ENCODE results near the gene CERK.
A peak's percentile ranks its signal among the peaks of the same experiment; 100 is the strongest.
"Not testable (repeated sequence)": the region's sequence is repeated elsewhere in the genome, so short reads cannot be mapped to it uniquely, and the experiment has no call there.

The CERK gene

DNA sequence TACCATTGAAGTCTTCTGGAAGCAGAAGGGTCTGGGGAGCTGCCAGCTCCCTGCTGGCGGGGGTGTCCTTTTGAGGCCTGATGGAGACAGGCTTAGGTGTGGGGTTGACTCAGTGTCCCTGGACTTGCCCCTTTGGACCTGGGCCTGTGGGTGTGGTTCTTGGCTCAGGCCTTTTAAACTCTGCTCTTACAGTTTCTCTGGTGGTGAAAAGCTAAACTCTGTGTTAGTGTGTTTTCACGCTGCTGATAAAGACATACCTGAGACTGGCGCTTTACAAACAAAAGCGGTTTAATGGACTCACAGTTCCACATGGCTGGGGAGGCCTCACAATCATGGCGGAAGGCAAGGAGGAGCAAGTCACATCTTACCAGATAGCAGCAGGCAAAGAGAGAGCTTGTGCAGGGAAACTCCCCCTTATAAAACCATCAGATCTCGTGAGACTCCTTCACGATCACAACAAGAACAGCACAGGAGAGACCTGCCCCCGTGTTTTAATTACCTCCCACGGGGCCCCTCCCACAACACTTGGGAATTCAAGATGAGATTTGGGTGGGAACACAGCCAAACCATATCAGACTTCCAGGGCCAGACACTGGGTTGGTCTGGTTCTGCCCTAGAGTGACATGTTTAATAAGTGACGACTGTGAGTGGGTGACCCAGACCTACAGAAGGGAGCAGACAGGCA lies 91.4 kb downstream of the CERK start:
- no peak for DNase-seq (ENCODE audit: low spot score)

DNA sequence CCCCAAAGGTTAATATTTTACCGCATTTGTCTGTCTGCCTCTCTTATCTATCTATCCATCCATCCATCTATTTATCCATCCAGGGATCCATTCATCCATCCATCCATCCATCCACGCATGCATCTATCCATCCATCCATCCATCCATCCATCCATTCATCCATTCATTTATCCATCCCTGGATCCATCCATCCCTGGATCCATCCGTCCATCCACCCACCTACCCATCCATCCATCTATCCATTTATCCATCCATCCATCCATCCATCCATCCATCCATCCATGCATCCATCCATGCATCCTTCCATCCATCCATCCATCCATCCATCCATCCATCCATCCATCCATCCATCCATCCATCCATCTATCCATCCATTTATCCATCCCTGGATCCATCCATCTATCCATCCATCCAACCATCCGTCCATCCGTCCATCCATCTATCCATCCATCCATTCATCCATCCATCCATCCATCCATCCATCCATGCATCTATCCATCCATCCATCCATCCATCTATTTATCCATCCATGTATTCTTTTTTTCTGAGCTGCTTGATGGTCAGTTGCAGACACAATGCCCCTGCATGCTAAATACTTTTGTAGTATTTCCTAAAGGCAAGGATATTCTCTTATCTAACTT lies 95.1 kb downstream of the CERK start:
- not testable (repeated sequence) for DNase-seq (ENCODE audit: low spot score)

DNA sequence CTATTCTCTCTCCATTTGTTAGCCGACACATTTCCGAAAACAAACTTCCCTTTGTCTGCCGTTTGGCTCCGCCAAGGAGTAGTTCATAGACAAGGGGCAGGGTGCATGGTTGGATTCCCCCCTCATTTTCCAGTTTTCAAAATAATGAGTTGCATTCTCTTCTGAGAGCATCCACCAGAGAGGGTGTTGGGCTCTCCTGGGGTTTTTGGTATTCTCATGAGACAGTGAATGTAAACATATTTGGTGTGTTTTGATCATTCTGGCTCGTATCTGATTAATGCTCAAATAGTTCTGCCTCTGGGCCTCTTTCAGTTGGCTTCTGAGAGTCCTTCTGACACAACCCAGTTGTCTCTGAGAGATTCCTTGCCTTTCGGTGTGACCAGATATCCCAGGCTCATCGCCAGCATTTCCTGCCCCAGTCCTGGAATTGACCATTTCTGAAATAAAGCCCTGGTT lies 96.2 kb downstream of the CERK start:
- no peak for DNase-seq (ENCODE audit: low spot score)

DNA sequence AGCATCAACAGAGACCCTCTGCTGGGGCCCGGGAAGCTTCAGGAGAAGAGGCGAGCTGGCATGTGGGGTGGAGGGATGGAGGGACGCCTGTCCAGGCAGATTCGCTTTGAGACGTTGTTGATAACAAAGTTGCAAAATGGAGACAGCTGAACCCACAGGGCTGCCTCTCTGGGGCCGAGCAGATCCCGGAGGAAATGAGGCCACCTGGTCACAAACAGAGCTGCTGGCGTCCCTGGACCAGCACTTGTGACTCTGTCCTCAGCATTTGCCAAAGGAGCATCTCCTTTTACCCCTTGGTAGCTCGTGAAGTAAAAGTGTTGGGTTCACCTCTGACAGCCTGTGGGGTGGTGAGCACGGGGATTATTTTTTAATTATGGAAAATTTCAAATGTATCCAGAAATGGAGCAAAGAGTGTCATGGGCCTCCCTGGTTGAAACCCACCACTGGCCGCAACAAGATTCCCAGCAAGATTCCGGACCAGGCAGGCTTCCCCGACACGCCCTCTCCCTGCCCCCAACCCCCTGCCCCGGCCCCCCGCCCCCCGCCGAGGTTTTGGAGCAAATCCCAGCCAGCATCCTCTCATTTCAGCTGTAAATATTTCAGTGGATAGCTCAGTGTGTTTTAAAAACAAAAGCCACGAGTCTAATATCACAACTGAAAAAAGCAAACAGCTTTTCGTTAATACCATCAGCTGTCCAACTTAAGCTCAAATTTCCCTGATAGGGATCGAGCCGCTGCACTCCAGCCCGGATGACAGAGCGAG lies 97.6 kb downstream of the CERK start:
- DNase-seq (ENCODE audit: low spot score) = no peak

DNA sequence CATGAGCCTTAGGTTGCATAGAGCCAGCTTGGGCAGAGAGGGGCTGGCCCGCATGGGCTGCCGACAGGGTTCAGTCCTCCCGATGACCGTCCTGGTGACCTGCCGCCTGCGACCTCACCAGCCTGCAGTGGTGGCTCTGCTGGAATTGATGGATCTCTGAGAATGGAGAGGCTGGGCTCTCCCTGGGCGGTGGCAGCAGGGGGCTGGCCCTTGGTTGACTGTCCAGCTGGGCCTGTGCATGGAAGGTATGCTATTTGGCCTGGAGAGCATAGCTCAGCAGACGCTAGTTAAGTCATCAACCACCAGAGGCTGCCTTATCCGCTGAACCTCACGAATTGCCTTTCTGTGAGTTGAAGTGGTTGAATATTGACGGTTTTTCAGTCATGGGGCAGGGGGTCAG lies 98.2 kb downstream of the CERK start:
- DNase-seq (ENCODE audit: low spot score) = no peak

DNA sequence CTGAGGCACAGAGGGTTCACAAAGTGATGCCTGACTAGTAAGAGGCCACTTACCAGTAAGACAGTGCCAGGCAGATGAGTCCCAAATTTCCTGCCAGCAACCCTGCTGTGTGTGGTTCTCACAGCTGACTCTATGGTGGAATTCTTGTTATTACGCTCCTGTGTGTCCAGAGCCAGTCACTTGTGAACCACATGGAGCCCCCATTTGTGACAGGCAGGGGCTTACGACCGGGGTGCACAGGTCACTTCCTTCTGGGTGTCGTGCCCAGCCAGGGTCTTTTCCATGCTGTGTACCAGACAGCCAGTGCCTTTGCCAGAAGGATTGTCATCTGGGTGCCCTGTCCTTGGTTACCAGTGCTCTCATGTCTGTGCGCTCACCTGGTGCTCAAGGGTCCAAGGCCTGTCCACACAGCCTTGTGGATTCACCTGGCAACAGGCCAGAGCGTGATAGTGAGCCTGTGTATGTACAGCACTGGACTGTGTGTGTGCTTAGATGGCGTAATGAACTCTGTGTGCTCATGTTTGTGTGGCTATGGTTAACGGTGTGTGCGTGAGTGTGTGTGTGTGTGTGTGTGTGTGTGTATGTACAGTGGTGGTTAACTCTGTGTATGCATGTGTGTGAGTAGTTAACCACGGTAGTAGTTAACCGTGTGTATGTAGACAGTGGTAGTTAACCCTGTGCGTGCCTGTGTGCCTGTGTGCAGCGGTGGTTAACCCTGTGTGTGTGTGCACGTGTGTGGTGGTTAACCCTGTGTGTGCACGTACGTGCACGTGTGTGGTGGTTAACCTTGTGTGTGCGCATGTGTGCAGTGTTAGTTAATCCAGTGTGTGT lies 99.2 kb downstream of the CERK start:
- DNase-seq (ENCODE audit: low spot score) = no peak

DNA sequence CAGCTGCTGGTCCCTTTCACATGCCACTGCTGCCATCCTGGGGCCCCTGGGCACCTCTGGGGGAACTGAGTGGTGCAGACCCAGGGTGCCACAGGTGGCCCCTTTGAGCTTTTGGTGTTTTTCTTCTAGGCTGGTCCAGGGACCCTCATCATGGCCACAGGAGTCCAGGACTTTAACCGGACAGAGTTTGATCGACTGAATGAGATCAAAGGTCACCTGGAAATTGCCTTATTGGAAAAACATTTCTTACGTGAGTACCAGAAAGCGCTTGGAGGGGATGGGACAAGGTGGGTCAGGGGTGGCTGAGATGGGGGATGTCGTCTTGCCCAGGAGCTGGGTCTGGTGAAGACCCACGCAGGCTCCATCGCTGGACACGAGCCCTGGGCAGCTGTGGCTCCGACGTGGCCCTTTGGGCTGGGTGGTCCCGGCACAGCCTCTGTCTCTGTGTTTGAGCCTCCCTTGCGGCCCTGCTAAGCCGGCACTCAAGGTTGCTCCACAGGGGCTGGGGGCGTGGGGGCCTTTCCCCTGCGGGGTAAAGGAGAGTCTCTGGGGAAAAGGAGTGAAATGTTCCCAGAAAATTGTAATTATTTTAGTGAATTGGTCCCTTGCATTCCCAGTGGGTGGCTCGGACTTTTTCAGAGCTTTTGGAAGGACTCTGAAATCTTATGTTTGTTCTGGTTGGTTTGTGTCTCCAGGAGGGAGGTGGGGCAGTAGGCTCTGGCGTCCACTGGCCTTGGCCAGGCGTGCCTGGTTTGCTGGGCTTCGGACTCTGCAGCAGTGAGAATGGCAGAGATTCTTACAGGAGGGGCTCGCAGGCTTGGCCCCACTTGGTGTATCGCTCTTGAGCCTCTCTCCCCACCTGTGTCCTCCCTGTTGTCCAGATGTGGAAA lies 100.1 kb downstream of the CERK start:
- peak; percentile 57 for DNase-seq (ENCODE audit: low spot score)

DNA sequence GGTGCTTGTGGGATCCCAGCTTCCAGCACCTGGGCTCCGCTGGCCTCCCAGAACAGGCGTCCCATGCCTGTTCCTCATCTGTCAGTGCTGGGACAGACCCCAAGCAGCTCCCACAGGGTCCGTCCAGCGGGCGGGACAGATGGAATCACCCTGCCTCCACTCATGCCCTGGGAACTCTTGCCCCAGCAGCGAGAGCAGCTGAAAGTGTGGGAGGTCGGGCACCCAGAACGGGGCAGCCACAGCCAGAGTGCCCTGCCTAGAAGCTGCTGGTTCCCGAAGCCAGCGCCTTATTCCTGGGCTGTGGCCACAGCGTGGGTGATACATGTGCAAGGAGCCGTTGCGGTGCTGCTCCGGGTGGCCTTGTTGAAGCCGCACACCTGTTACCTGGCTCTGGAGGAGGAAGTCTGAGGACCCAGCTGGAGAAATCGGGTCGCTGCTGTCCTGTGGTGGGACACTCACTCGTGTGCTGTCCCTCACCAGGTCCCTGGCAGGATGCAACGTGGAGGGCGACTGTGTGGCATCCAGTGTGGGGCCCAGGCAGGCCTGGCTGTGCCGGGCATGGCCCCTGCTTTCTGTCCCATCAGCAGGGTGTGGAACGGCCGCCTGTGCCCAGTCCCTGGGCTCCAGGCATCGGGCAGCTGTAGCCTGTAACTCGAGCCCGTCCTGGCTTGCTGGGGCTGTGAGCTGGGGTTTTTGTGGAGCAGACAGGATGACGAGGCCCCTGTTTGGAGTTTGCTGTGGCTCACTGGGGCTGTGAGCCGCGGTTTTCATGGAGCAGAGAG lies 101.6 kb downstream of the CERK start:
- no peak for DNase-seq (ENCODE audit: low spot score)

GRCh38 chr22:46635756-46636155 lies 102.3 kb downstream of the CERK start:
- no peak for DNase-seq (ENCODE audit: low spot score)

- DNase-seq (ENCODE audit: low spot score) = not testable (repeated sequence)
Observed at GRCh38 chr22:46634973-46635685, 102.9 kb downstream of the CERK start.
